Tibial artery (tissue), 4 donors: ENCODE measurements around the gene GNAT3.

ENCODE experiments used
- DNase-seq, 2 donors: peaks; one replicate each; pipeline ENCODE4 v3.0.0-alpha.2; 2019
- H3K27ac ChIP-seq, 2 donors: fragments of 200-600 bp; sonication (generic) in 1 of 2; 1 replicate in 1 of 2; 2 replicates in 1 of 2; pipeline ENCODE4 v1.5.1; 2018 to 2019; ENCODE audit warnings: mild to moderate bottlenecking in 1 of 2
- H3K27me3 ChIP-seq, 2 donors: fragments of 200-600 bp; sonication (generic) in 1 of 2; one replicate each; pipeline versions ENCODE4 v1.5.1 to v1.6.0; 2016 to 2019
- H3K36me3 ChIP-seq, 3 donors: fragments of 200-600 bp; sonication (generic) in 2 of 3; one replicate each; pipeline ENCODE4 v1.5.1; 2016 to 2019; ENCODE audit warnings: mild to moderate bottlenecking in 2 of 3
- H3K4me1 ChIP-seq, 4 donors: fragments of 200-600 bp; sonication (generic) in 2 of 4; 1 replicate in 3 of 4; 2 replicates in 1 of 4; pipeline ENCODE4 v1.5.1; 2016 to 2019
- H3K4me3 ChIP-seq, 2 donors: fragments of 200-600 bp; sonication (generic) in 1 of 2; 1 replicate in 1 of 2; 2 replicates in 1 of 2; pipeline ENCODE4 v1.5.1; 2018 to 2019; ENCODE audit warnings: mild to moderate bottlenecking in 2 of 2
- H3K9me3 ChIP-seq, 3 donors: fragments of 200-600 bp; sonication (generic) in 1 of 3; one replicate each; pipeline ENCODE4 v1.5.1; 2016 to 2019
- CTCF ChIP-seq, 2 experiments: fragments of 200-600 bp in 1 of 2; fragments of 450-650 bp in 1 of 2; IDR thresholded peaks; one replicate each; pipeline ENCODE4 v1.5.1; 2017 to 2019; ENCODE audit warnings: antibody characterized with exemption in 2 of 2, mild to moderate bottlenecking in 1 of 2, moderate library complexity in 1 of 2
- intact Hi-C: fragments of 100-400 bp; cut with DNase I; formaldehyde crosslinking; loops from one replicate; pipeline ENCODE4 v1.15.0; 2023; ENCODE audit warnings: low total_unique reads

GNAT3 gene

GRCh38 chr7:80453699-80454340 lies 58.0 kb downstream of the GNAT3 start:
- Histone ChIP-seq H3K9me3 (no peaks in the 10 kb centered on the region), H3K4me1 (no peaks in the 10 kb centered on the region), H3K4me3 (no peak overlapping the region), H3K27me3 (no peaks in the 10 kb centered on the region), H3K27ac (no peak overlapping the region), H3K36me3 (no peaks in the 10 kb centered on the region)
- no peak for DNase-seq
- peak; percentile 37 to 54 for TF ChIP-seq CTCF (IDR thresholded peaks at IDR 0.05)
- intact Hi-C loops = loop anchor here (10.0 kb wide), 1 partner anchor 389 kb away; no protein-coding TSS in a partner anchor

- intact Hi-C loops = loop anchor here (10.0 kb wide), 1 partner anchor 386 kb away; no protein-coding TSS in a partner anchor
- Histone ChIP-seq H3K9me3 (no peaks in the 10 kb centered on the region), H3K4me1 (no peaks in the 10 kb centered on the region), H3K27ac (no peak overlapping the region), H3K27me3 (no peaks in the 10 kb centered on the region), H3K4me3 (no peak overlapping the region), H3K36me3 (no peaks in the 10 kb centered on the region)
- no peak for TF ChIP-seq CTCF (IDR thresholded peaks at IDR 0.05)
- no peak for DNase-seq
These were observed 61.1 kb downstream of the GNAT3 start for GRCh38 chr7:80450621-80451308.

GRCh38 chr7:80449836-80450235 lies 62.0 kb downstream of the GNAT3 start:
- TF ChIP-seq CTCF (IDR thresholded peaks at IDR 0.05) = no peak
- Histone ChIP-seq H3K9me3 (no peaks in the 10 kb centered on the region), H3K4me1 (no peaks in the 10 kb centered on the region), H3K27ac (no peak overlapping the region), H3K4me3 (no peak overlapping the region), H3K27me3 (no peaks in the 10 kb centered on the region), H3K36me3 (no peaks in the 10 kb centered on the region)
- no peak for DNase-seq
- intact Hi-C loops = loop anchor here (10.0 kb wide), 1 partner anchor 385 kb away; no protein-coding TSS in a partner anchor

GRCh38 chr7:80445351-80445750 lies 66.5 kb downstream of the GNAT3 start:
- no peak overlapping the region for H3K27ac ChIP-seq
- no peaks in the 10 kb centered on the region for H3K9me3 ChIP-seq
- intact Hi-C loops = no loop called here
- no peaks in the 10 kb centered on the region for H3K36me3 ChIP-seq
- TF ChIP-seq CTCF (IDR thresholded peaks at IDR 0.05) = no peak
- no peak for DNase-seq
- H3K4me3 ChIP-seq = no peak overlapping the region
- no peaks in the 10 kb centered on the region for H3K27me3 ChIP-seq
- no peaks in the 10 kb centered on the region for H3K4me1 ChIP-seq

- Histone ChIP-seq H3K27ac (no peak overlapping the region), H3K4me3 (no peak overlapping the region), H3K36me3 (no peaks in the 10 kb centered on the region), H3K27me3 (no peaks in the 10 kb centered on the region), H3K4me1 (no peaks in the 10 kb centered on the region), H3K9me3 (no peaks in the 10 kb centered on the region)
- intact Hi-C loops = no loop called here
- no peak for TF ChIP-seq CTCF (IDR thresholded peaks at IDR 0.05)
- no peak for DNase-seq
These were observed 67.1 kb downstream of the GNAT3 start for GRCh38 chr7:80444811-80445210.
